Neural progenitor cell (in vitro differentiated cells): Measurements from ENCODE around the gene MARCKSL1.

Experiments
- EZH2 ChIP-seq: fragments of 200-600 bp; sonication (generic); IDR thresholded peaks from 2 replicates; pipeline ENCODE4 v1.6.1; 2017; ENCODE audit warnings: antibody characterized with exemption, mild to moderate bottlenecking, moderate library complexity
- EZH2phosphoT487 ChIP-seq: fragments of 200-600 bp; sonication (generic); IDR thresholded peaks from 2 replicates; pipeline ENCODE4 v1.6.1; 2017; ENCODE audit warnings: antibody characterized with exemption
- TF ChIP-seq, protein P1 (sequence below): fragments of 200-600 bp; sonication (generic); IDR thresholded peaks from 2 replicates; pipeline ENCODE4 v1.5.1; 2017; ENCODE audit warnings: antibody characterized with exemption, mild to moderate bottlenecking

DNA sequence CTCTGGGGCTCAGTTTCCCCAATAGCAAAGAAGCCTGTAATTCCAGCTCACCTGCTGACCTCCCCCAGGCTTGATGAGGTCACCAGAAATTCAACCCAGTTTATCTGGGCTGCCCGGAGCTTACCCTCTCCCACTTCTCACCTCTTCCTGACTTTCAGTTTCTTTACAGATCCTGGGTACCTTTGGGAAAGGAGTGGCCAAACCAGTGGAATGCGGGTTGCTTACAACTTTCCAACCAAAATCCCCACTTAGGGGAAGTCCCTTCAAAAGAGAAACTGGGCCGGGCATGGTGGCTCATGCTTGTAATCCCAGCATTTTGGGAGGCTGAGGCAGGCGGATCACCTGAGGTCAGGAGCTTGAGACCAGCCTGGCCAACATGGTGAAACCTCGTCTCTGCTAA, 5.9 kb upstream of the MARCKSL1 start:
- TF ChIP-seq, protein P1, sequence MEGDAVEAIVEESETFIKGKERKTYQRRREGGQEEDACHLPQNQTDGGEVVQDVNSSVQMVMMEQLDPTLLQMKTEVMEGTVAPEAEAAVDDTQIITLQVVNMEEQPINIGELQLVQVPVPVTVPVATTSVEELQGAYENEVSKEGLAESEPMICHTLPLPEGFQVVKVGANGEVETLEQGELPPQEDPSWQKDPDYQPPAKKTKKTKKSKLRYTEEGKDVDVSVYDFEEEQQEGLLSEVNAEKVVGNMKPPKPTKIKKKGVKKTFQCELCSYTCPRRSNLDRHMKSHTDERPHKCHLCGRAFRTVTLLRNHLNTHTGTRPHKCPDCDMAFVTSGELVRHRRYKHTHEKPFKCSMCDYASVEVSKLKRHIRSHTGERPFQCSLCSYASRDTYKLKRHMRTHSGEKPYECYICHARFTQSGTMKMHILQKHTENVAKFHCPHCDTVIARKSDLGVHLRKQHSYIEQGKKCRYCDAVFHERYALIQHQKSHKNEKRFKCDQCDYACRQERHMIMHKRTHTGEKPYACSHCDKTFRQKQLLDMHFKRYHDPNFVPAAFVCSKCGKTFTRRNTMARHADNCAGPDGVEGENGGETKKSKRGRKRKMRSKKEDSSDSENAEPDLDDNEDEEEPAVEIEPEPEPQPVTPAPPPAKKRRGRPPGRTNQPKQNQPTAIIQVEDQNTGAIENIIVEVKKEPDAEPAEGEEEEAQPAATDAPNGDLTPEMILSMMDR = no peak
- TF ChIP-seq EZH2 (no peak), EZH2phosphoT487 (no peak)
